Liver (tissue), 3 donors: ENCODE data around the gene ERMAP.

Source experiments
- FOXA1 ChIP-seq: IDR thresholded peaks from 2 replicates; pipeline ENCODE4 v1.6.1; 2016; ENCODE audit warnings: antibody characterized with exemption
- GABPA ChIP-seq, 2 donors: IDR thresholded peaks in 1 of 2; conservative IDR thresholded peaks in 1 of 2; 2 replicates each; pipeline ENCODE4 v1.6.1; 2016; ENCODE audit warnings: antibody characterized with exemption in 2 of 2, mild to moderate bottlenecking in 1 of 2, moderate library complexity in 1 of 2
- HNF4A ChIP-seq, 2 donors: conservative IDR thresholded peaks; 2 replicates each; pipeline ENCODE4 v1.6.1; 2016; ENCODE audit warnings: antibody characterized with exemption in 2 of 2, mild to moderate bottlenecking in 2 of 2
- HNF4G ChIP-seq: IDR thresholded peaks from 2 replicates; pipeline ENCODE4 v1.6.1; 2016; ENCODE audit warnings: antibody characterized with exemption
- RAD21 ChIP-seq, 2 donors: IDR thresholded peaks; 2 replicates each; pipeline ENCODE4 v1.6.1; 2016; ENCODE audit warnings: antibody characterized with exemption in 2 of 2, mild to moderate bottlenecking in 2 of 2
- RXRA ChIP-seq, 2 donors: IDR thresholded peaks; 2 replicates each; pipeline ENCODE4 v1.6.1; 2017 to 2018; ENCODE audit warnings: antibody characterized with exemption in 2 of 2, mild to moderate bottlenecking in 1 of 2
- TAF1 ChIP-seq: conservative IDR thresholded peaks from 2 replicates; pipeline ENCODE4 v1.6.1; 2016; ENCODE audit warnings: antibody characterized with exemption, mild to moderate bottlenecking
- TF ChIP-seq, protein P1 (sequence below): fragments of 150-350 bp; IDR thresholded peaks from 2 replicates; pipeline ENCODE4 v1.5.1; 2017; ENCODE audit warnings: improper control_type of control experiment, low read depth, low read length; ENCODE audit not compliant: missing input control
- TF ChIP-seq, protein P2 (sequence below): IDR thresholded peaks from 2 replicates; pipeline ENCODE4 v1.6.1; 2016; ENCODE audit warnings: antibody characterized with exemption
- TF ChIP-seq, protein P3 (sequence below): IDR thresholded peaks from 2 replicates; pipeline ENCODE4 v1.6.1; 2016; ENCODE audit warnings: antibody characterized with exemption, mild to moderate bottlenecking
- TF ChIP-seq, protein P4 (sequence below): IDR thresholded peaks from 2 replicates; pipeline ENCODE4 v1.6.1; 2016; ENCODE audit warnings: antibody characterized with exemption
- donor health status: healthy.
- donor health status: healthy.

DNA sequence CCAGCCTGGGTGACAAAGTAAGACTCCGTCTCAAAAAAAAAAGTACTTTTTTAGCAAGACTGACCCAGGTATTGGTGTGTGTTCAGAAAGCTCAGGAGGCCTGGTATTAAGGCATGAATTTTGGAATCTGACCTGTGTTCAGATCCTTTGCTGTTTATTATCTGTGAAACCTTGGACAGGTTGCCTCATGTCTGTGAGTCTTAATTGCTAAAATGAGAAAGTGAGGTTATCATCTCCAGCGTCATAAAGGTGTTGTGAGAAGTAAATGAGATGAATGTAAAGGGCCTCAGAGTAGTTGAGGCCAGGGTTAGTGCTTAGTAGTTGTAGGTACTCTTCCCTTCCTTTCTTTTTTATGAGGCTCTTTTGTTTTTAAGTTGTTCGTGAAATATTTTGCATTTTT lies 47.1 kb upstream of the ERMAP start:
- TF ChIP-seq, protein P1, sequence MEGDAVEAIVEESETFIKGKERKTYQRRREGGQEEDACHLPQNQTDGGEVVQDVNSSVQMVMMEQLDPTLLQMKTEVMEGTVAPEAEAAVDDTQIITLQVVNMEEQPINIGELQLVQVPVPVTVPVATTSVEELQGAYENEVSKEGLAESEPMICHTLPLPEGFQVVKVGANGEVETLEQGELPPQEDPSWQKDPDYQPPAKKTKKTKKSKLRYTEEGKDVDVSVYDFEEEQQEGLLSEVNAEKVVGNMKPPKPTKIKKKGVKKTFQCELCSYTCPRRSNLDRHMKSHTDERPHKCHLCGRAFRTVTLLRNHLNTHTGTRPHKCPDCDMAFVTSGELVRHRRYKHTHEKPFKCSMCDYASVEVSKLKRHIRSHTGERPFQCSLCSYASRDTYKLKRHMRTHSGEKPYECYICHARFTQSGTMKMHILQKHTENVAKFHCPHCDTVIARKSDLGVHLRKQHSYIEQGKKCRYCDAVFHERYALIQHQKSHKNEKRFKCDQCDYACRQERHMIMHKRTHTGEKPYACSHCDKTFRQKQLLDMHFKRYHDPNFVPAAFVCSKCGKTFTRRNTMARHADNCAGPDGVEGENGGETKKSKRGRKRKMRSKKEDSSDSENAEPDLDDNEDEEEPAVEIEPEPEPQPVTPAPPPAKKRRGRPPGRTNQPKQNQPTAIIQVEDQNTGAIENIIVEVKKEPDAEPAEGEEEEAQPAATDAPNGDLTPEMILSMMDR = no peak
- TF ChIP-seq TAF1 = no peak
- TF ChIP-seq, protein P2, sequence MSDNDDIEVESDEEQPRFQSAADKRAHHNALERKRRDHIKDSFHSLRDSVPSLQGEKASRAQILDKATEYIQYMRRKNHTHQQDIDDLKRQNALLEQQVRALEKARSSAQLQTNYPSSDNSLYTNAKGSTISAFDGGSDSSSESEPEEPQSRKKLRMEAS = no peak
- TF ChIP-seq HNF4A (conservative IDR thresholded peaks at IDR 0.05) = no peak
- no peak for TF ChIP-seq GABPA (IDR thresholded peaks at IDR 0.05 in 1 of 2, conservative IDR thresholded peaks at IDR 0.05 in 1 of 2)
- TF ChIP-seq RAD21 (IDR thresholded peaks at IDR 0.05) = no peak
- no peak for TF ChIP-seq RXRA (IDR thresholded peaks at IDR 0.05)
- no peak for TF ChIP-seq FOXA1
- TF ChIP-seq HNF4G = no peak
- TF ChIP-seq, protein P3, sequence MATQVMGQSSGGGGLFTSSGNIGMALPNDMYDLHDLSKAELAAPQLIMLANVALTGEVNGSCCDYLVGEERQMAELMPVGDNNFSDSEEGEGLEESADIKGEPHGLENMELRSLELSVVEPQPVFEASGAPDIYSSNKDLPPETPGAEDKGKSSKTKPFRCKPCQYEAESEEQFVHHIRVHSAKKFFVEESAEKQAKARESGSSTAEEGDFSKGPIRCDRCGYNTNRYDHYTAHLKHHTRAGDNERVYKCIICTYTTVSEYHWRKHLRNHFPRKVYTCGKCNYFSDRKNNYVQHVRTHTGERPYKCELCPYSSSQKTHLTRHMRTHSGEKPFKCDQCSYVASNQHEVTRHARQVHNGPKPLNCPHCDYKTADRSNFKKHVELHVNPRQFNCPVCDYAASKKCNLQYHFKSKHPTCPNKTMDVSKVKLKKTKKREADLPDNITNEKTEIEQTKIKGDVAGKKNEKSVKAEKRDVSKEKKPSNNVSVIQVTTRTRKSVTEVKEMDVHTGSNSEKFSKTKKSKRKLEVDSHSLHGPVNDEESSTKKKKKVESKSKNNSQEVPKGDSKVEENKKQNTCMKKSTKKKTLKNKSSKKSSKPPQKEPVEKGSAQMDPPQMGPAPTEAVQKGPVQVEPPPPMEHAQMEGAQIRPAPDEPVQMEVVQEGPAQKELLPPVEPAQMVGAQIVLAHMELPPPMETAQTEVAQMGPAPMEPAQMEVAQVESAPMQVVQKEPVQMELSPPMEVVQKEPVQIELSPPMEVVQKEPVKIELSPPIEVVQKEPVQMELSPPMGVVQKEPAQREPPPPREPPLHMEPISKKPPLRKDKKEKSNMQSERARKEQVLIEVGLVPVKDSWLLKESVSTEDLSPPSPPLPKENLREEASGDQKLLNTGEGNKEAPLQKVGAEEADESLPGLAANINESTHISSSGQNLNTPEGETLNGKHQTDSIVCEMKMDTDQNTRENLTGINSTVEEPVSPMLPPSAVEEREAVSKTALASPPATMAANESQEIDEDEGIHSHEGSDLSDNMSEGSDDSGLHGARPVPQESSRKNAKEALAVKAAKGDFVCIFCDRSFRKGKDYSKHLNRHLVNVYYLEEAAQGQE = no peak
- TF ChIP-seq, protein P4, sequence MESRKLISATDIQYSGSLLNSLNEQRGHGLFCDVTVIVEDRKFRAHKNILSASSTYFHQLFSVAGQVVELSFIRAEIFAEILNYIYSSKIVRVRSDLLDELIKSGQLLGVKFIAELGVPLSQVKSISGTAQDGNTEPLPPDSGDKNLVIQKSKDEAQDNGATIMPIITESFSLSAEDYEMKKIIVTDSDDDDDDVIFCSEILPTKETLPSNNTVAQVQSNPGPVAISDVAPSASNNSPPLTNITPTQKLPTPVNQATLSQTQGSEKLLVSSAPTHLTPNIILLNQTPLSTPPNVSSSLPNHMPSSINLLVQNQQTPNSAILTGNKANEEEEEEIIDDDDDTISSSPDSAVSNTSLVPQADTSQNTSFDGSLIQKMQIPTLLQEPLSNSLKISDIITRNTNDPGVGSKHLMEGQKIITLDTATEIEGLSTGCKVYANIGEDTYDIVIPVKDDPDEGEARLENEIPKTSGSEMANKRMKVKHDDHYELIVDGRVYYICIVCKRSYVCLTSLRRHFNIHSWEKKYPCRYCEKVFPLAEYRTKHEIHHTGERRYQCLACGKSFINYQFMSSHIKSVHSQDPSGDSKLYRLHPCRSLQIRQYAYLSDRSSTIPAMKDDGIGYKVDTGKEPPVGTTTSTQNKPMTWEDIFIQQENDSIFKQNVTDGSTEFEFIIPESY = no peak
